HT-29 (cell line): ENCODE data around the gene NNAT. TPM values are rescaled to one million over a fixed set of nuclear protein-coding genes. Genes with fewer than 3 reads are reported as not detected.

Source experiments
- DNase-seq: peaks from one replicate; pipeline ENCODE4 v3.0.0-alpha.2; 2015; ENCODE audit warnings: low spot score
- total RNA-seq: library from RNA; depleted of rRNA; stranded (reverse); fragments of >200 nt; shearing (Covaris generic); gene quantifications from 2 replicates; pipeline ENCODE4 v1.2.3, GENCODE V29; 2014

The NNAT gene
- total RNA-seq, 1 experiment from 2014 or later: 2.1 TPM

DNA sequence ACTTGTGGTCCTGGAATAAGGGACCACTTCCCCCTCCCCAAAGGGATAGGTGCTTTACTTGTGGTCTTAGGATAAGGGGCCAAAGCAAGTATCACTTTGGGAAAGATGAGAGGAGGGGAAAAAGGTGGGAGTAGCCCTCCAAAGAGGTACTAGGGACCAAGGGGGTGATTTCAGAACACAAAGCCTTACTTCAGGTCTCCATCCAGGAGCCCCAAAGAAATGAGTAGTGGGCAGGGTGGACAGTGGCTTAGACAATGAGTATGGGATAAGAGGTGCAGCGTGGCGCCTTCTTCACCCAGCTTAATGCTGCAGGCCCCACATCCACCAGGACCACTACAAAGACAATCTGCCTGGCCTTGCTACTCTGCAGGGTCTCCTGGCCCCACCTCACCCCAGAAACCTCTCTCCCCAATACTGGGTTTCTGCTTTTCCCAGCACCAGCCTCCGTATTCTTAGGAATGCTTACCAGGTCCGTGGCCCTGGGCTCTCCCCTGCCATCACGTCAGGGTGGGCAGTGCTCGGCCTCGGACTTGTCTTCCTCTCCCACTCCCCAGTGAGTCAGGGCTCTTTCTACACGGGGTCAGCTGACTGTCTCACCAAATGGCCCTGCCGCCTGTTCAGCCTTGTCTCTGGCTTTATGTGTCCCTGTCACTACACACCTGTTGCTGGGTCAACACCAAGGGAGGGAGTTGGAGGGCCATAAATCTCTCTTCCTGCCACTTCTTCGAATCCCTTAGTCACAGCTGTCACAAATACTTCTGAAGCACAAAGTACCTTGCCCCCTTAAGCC lies 3.1 kb downstream of the NNAT start:
- peak; percentile 90 for DNase-seq

DNA sequence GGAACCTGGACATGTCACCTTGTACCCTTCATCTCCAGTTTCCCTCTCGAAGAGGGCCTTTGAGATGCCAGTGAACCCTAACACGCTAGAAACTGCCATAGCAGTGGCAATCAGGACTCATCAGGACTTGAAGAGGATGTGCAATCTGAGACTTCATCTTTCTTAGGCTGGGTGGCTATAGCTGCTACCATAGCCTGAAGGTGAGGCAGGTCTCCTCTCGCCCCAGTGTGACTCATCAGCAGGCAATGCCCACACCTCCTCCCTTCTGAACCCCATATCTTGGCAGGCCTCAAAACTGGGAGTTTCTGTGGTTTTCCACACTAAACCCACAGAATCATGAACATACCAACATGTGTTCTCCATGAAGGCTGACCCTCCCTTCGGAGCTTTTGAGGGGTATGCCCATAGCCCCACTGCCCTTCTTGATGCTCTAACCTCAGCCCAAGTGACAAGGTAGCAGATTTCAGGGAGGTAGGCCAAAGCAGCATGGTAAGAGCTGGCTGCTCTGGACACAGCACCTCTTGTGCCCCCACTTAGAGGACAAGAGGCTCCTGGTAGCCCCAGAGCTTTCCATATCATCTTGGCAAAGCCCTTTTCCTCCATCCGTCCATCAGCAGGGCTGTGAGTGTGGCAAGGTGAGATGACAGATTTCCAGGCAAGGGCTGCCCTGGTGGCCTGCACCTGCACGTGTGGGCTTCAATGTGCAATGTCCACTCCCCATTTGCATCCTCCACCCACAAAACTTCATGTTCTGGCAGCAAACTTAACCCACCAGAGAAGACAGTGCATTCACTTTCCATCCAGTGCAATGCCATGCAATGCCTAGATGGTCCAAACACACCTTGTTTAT lies 4.0 kb downstream of the NNAT start:
- peak; percentile 91 for DNase-seq

DNA sequence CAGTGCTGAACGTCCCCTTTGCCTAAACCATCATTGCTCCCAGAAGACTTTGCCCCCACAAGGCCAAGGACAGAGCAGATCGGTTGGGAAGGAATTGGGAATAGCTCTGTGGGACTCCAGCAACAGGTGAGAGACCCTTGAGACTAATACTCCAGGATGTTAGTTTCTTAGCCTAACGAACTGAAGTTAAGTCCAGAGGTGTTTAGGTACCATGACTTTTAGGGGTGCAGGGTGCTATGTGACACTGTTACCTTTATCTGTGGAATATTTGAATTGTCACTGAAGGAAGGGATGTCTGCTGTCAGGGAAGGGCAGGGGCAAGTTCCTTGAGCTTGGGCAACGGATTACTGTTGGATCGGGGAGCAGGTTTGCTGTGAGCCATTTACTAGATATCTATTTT lies 4.8 kb downstream of the NNAT start:
- DNase-seq: no peak

DNA sequence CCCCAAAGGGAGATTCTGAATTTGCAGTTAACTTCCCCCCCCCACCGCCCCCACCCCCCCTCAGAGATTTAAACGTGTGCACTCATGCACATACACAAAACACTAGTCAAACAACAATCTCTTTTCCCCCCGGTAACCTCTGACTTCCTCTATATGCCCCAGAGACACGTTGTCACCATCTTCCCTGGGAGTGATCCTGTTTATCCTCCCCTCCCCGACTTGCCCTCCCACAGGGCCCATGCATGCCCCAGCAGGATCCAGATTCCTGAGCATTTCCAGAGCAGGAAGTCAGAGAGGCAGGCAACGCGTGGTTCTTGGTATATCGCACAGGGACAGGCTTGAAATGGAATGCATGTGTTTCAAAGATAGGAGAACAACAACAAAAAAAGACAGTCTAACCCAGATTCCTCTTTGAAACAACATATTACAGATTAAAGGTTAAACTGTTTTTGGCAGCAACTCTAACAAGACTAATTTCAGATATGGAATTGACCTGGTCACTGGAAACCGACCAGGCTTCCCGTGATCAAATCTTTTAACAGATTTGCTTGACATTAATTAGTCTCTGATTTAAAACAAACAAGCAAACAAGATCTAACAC lies 5.3 kb downstream of the NNAT start:
- DNase-seq: peak; percentile 79

DNA sequence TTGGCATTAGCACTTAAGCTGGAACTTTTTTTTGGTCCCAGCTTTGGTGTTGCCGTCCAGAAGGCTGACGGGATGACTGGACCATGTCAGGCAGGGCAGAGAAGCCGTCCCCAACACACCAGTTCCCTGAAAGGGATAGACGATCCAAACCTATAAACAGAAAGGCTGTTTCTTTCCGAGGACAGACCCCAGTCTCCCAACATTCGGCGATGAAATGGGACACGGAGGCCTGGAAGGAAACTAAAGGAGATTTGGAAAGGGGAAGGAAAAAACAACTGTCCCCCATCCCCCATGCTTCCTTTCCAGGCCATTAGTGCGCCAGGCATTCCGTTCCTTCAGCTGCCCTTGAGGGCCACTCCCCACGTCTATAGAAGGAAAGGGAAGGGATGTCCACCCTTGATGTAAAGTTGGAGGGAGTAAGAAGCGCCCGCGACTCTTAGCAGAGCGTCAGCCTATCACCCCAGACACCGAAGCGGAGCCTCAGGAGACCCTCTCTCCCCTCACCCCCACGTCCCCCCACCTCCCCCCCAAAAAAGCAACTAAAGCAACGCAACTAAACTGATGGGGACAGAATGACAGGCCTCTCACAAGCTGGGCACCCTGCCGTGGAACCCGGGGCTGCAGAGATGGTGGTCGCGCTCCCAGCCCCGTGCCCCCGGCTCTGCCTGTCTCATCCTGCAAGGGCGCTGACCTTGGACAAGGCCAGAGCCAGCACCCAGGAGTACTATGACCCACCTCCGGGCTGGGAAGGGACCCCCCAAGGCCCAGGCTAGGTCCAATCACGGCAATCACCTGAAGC lies 6.0 kb downstream of the NNAT start:
- DNase-seq: peak; percentile 71

DNA sequence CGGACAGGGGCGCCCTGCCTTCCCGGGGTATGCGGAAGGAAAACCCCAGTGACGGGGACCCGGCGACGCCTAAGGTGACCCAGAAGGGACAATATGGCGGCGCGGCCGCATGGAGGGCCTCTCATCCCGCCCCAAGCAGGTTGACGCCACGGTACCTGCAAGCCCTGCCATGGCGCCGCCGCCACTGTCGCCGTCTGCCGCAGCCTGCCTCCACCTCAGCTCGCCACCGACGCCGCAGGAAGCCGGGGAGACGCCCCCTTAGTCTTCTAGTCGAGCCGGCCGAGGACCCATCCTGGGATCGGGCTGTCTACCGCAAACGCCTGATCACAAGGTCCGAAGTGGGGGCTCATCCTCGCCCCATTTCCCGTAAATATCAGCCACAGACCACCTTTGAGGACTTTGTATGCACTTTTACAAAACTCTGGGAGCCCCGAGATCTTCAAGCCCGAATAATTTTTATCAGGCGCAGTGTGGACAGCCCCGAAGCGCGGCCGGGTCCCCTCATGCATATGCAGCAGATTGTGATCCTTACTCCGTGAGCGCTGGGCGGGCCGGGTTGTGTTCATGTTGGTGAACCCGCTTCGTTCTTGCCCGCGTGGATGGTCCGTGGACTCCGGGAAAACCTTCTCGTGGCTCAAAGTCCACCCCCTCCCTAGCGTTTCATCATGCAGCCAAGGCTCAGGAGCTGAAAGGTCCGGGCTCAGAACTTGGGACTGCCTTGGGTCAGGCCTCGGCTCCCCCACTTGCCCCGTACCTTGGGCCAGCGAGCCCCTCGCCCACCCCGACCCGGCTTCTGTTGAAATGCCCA lies 6.8 kb downstream of the NNAT start, which contains the start of gene BLCAP:
Gene BLCAP (minus strand): TSS at position 239 of the 808 bp plus-strand sequence. CDS start 8,702 bp downstream, outside the sequence.
- peak; percentile 98 for DNase-seq

DNA sequence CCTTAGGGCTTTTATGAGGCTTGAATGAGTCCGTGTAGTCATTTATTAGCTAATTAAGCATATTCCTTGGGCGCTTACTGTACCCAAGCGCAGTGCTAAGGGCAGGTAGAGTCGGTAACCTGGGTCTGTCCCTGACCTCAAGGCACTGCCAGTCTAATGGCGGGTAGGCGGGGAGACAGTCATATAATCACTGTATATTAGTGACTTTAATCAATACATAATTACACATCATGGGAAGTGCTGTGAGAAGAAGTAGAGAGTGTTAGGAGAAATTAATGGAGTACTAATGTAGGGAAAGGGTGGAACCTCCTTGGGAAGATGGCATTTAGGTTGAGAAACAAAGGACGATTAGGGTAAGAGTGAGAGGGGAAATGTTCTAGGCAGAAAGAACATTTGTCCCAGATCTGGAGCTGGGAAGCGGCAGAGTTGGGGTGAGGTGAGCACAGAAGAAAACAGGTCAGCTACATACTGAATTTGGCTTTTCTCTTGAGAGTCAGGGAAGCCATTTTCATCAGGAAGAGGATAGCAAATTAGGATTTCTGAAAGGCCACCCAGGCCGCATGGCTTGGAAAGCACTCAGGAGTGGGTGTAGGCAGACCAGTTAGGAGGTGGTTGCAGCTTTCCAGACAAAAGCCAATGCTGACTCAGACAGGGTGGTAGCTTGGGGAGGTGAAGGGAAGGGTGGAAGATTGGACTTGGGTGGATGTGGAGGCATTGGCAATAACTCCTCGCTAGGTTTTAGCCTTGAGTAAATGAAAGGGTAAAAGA lies 7.6 kb downstream of the NNAT start:
- DNase-seq: no peak

DNA sequence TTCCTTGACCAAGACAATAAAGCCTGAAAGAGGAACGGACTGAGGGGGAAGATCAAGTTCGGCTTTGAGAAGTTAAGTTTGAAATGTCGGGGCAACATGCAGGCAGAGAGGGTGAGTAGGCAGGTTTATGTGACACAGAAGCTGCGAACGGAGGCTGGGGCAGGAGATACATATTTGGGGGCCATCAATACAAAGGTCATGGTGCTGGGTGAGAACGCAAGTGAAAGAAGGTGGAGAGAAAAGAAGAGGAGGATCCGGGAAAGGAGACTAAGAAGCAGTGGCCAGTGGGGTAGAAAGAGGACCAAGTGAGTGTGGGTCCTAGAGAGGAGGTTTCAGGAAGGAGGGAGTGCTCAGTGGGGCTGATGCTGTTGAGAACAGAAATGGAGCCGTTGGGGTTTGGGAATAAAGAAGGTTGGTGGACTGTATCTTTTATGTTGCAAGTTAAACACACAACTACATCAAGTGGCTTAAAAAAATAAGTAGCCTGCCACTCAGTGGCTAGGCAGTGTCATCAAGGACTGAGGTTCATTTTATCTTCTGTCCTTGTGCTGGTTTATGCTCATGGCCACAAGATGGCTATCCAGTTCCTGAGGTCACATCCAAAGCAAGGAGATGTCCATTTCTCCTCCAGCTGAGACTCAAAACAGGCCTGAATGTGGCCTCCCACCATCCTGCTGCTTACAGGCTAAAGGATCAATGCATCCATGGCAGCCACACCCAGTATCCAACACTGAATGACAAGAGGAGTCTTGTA lies 8.3 kb downstream of the NNAT start:
- DNase-seq: no peak

DNA sequence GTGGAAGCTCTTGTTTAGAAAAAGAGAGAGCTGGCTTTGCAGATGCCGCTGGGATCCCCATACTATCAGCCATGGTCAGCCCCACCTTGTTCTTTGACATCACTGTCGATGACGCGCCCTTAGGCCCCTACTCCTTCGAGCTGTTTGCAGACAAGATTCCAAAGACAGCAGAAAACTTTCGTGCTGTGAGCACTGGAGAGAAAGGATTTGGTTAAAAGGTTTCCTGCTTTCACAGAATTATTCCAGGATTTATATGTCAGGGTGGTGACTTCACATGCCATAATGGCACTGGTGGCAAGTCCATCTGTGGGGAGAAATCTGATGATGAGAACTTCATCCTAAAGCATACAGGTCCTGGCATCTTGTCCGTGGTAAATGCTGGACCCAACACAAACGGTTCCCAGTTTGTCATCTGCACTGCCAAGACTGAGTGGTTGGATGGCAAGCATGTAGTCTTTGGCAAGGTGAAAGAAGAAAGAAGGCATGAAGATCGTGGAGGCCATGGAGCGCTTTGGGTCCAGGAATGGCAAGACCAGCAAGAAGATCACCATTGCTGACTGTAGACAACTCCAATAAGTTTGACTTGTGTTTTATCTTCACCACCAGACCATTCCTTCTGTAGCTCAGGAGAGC lies 9.0 kb downstream of the NNAT start:
- no peak for DNase-seq

DNA sequence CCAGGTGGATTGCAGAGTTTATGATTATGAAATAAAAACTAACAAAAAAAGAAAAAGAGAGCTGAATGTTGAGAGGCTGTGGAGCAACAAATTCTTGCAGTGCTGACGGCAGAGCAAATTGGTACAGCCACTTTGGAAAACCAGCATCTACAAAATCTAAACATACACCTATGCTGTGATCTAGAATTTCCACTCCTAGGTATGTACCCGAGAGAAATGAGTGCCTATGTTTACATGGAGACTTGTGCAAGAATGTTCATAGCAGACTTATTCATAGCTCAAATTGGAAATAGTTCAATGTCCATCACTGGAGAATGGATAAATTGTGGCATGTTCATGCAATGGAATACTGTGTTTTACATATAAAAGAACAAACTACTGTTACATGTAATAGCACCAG lies 9.6 kb downstream of the NNAT start:
- DNase-seq: no peak

DNA sequence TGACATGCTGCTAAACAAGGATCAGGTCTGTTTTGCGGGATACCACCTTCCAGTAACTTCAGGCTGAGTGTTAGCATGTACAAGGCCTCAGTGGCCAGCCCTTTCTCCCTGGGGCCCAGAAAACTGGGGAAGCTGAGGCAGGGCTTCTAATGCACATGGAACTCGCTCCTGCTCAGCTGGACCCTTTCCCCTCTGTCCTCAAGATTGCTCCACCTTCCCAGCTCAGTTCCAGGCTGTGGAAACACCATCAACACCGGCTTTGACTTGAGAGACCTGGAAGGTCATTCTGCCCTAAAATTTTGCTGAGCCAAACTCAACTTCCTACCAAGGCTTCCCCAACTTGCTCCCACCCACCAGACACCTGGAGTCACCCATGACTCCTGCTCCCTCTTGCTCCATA lies 10.8 kb downstream of the NNAT start:
- no peak for DNase-seq

DNA sequence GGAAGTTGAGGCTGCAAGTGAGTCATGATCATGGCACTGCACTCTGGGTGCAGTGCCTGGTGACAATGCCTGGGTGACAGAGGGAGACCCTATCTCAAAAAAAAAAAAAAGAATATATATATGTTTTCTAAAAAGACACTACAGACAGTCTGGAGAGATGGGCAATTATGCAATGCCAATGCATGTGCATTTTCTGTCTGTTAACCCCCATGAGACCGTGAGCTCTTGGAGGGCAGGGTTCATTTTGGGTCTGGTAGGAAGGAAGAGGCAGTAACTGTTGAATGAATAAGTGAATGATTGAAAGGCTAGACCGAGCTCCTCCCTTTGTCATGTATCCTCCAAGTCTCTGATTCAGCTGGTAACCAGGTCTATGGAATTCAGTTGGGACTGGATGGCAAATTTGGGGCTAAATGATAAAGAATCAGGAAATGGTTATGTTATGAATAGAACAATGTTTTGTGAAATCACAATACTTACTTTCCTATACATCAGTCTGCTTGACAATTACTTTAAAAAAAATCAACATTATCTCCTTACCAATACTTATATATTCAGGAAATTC lies 12.2 kb downstream of the NNAT start:
- DNase-seq: no peak

DNA sequence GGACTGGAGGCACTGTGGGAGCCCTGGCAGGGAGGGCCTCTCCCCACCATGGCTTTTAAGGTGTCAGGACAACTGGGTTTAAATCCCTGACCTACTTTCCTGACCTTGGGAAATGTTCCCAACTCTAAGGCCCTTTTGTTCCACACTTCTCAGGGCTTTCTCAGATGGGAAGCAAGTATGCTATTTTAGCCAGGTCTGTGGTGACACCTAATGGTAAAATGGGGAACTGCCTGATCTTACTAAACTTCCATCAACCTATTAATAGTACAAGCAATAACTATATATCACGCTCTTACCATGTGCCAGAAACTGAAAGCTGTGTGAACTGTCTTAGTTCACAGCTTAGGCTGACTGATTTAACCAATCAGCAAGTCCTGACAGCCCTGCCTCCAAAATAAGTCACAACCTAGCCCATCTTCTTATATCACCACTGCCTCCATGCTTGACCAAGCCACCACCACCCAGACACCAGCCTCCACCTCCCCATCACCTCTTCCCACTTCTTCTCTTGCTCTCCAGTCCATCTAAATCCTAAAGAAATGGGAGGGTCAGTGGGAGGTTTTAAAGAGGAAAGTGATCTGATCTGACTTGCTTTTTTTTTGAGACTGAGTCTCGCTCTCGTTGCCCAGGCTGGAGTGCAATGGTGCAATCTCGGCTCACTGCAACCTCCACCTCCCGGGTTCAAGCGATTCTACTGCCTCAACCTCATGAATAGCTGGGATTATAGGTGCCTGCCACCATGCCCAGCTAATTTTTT lies 13.5 kb downstream of the NNAT start:
- DNase-seq: peak; percentile 100

DNA sequence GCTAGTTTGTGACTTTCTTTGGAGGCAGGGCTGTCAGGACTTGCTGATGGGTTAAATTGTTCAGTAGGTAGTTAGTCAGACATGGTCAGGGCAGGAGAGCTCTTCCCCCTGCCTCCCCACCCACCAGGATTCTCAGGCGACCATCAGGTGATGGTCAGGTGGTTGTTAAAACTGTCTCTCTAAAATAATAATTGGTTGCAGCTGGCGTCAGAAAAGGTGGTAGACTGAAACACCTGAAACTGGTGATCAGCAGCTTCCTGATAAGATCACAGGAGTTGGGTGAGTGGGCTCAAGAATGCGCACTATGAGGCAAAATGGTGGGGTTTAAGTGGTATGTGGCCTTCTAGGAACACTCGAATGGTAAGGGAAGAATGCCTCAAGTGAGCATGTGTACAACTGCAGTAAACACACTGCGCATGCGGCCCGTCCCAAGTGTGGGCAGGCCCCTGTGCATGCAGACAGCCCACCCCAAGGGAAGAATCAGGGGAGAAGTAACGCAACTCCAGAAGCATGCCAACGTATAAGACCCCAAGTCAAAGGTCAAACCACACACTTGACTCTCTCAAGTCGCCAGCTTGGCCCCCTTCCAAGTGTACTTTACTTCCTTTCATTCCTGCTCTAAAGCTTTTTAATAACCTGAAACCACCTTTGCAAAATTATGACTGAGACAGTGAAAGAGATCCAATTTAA lies 14.5 kb downstream of the NNAT start:
- peak; percentile 29 for DNase-seq

DNA sequence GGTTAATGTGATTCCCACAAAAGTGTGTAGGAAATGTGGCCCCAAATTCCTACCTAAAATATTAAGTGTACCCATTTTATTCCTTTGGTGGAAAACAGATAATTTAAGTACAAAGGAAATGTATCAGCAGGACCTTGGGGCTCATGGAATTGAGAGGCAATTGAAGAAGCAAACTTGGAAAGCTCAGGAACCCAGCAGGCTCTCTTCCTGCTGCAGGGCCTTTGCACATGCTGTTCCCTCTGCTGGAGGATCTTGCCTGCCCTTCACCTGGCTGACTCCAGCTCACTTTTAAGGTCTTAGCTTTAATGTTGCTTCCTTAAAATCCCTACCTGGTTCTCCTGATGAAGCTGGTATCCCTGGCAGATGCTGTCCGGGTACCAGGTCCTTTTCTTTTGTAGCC lies 16.5 kb downstream of the NNAT start:
- no peak for DNase-seq

DNA sequence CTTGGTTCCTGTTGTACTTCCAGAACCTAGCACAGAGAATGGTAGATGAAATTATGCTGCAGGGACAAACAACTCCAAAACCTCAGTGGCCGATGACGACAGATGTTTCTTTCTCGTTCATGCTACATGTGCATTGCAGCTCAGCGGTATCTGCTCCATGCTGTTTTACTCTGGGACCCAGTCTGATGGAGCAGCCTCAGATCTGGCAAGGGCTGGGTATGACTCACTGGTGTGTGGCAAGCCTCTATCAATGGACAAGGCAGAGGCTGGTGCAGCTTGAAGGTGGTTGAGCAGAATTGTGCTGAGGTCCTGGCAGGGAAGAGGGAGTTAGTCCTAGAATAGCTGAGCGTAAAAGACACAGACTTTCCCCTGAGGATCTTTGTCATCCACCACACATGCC lies 17.0 kb downstream of the NNAT start:
- peak; percentile 38 for DNase-seq

DNA sequence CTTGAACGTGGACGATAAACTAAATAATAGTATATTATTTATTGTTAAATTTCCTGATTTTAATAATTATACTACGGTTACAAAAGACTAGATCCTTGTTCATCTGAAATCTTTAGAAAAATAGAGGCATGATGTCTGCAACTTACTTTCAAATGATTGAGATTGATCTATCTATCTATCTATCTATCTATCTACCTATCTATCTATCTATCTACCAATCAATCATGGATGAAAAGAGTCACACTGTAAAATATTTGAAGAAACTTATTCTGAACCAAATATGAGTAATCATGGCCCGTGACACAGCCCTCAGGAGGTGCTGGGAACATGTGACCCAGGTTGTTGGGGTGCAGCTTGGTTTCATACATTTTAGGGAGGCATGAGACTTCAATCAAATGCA lies 18.4 kb downstream of the NNAT start:
- no peak for DNase-seq
